GM11168 (cell line): ENCODE data around the gene SLCO4A1.

Experiments
- in situ Hi-C: fragments of 300-500 bp; cut with MboI; formaldehyde crosslinking; loops from one replicate; pipeline ENCODE4 v1.12.0; 2022; ENCODE audit warnings: low sequenced_read_pairs; ENCODE audit not compliant: unreplicated experiment

The SLCO4A1 gene

GRCh38 chr20:62663145-62664018, 21.1 kb downstream of the SLCO4A1 start:
- in situ Hi-C loops, result no loop called here

- in situ Hi-C loops, result no loop called here
Measured at GRCh38 chr20:62664019-62664971, 22.0 kb downstream of the SLCO4A1 start.

GRCh38 chr20:62665153-62665754, 23.0 kb downstream of the SLCO4A1 start:
- in situ Hi-C loops, result no loop called here

- in situ Hi-C loops, result no loop called here
Measured at GRCh38 chr20:62665826-62666735, 23.8 kb downstream of the SLCO4A1 start.

- in situ Hi-C loops, result no loop called here
Measured at GRCh38 chr20:62666736-62667529, 24.6 kb downstream of the SLCO4A1 start.

GRCh38 chr20:62667530-62668440, 25.5 kb downstream of the SLCO4A1 start:
- in situ Hi-C loops, result no loop called here

- in situ Hi-C loops, result no loop called here
Measured at GRCh38 chr20:62668441-62669027, 26.2 kb downstream of the SLCO4A1 start.

- in situ Hi-C loops, result no loop called here
Measured at GRCh38 chr20:62669249-62669648, 26.9 kb downstream of the SLCO4A1 start.

- in situ Hi-C loops, result no loop called here
Measured at GRCh38 chr20:62670156-62670555, 27.9 kb downstream of the SLCO4A1 start.

- in situ Hi-C loops, result no loop called here
Measured at GRCh38 chr20:62670998-62671397, 28.7 kb downstream of the SLCO4A1 start.

GRCh38 chr20:62671765-62672164, 29.5 kb downstream of the SLCO4A1 start:
- in situ Hi-C loops, result no loop called here

GRCh38 chr20:62674370-62674769, 32.1 kb downstream of the SLCO4A1 start:
- in situ Hi-C loops, result no loop called here

- in situ Hi-C loops, result no loop called here
Measured at GRCh38 chr20:62675156-62675876, 33.0 kb downstream of the SLCO4A1 start.

- in situ Hi-C loops, result no loop called here
Measured at GRCh38 chr20:62675877-62676260, 33.6 kb downstream of the SLCO4A1 start.

- in situ Hi-C loops, result no loop called here
Measured at GRCh38 chr20:62676976-62677375, 34.7 kb downstream of the SLCO4A1 start.

GRCh38 chr20:62677678-62678077, 35.4 kb downstream of the SLCO4A1 start:
- in situ Hi-C loops, result no loop called here

- in situ Hi-C loops, result no loop called here
Measured at GRCh38 chr20:62678553-62678952, 36.2 kb downstream of the SLCO4A1 start.
